ENCODE results near the gene PTPN2. TPM values are rescaled to one million over a fixed set of nuclear protein-coding genes. Genes with fewer than 3 reads are reported as not detected.

Gene PTPN2
- total RNA-seq, 1 donor: 18.3 TPM

DNA sequence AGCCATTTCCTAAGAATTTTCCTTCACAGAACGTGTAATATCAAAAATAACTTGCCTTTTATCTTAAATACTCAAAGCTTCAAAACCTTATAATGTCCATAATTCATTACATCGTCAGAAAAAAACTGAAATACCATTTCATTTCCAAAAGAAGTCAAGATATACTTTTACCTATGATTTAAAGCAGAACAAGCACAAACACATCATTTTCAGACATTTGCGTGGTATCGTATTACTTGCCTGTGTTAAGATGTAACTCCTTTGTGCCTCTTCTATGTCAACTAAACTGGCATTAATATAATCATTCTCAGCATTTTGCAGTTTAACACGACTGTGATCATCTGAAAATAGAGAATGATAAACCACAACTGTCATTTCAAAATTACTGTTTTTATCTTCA is 47.5 kb downstream of the PTPN2 start:
- no peak for DNase-seq (ENCODE audit: low read depth in 2 of 3, low spot score in 2 of 3)

DNA sequence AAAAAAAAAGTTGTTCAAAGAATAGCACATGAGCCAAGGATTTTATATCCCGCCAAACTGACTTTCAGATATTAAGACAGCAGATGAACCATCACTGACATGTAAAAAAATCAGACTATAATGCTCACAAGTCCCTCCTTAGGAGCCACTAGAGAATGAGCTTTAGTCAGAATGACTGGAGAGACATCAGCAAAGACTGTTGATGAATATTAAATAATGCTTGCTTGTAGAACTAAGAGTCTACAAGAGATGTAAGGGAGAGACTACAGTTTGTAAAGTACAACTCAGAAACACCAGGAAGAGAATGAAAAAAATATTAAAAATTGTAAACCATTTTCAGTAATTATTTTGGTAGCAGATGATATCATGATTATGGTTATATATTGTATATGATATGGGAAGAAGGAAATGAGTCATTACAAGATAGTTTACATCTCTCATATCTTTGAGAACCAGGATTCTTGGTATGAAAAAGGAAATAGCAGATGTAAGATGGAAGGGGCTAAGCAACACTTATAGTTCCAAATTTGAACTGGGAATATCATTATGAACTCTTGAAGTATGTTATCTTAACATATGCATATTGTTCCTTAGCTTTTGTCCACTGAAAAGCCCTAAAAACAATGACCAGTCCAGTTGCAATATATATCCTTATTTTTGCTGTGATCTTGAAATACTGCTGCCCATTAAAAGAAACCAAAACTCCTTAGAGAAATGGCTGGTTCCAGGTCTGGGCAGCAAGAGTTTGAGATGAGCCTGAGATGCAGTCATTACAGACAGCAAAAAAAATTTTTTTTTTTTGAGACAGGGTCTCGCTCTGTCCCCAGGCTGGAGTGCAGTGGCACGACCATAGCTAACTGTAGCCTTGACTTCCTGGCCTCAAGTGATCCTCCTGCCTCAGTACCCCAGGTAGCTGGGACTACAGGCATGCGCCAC is 55.7 kb downstream of the PTPN2 start:
- no peak for DNase-seq (ENCODE audit: low read depth in 2 of 3, low spot score in 2 of 3)

DNA sequence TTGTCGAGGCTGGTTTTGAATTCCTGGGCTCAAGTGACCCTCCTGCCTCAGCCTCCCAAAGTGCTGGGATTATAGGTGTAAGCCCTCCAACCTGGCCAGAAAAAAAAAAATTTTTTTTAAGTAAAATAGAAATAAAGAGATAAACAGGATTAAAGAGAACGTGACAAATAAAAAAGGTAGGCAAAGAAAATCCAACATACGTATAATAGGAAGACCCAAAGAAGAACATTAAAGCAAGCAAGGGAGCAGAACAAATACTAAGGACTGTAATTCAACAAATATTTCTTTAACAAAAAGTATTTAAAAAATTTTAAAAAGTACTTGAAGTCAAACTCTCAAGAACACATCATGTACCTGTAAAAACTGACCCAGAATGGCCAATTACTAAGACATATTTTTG is 56.4 kb downstream of the PTPN2 start:
- DNase-seq (ENCODE audit: low read depth in 2 of 3, low spot score in 2 of 3): no peak

DNA sequence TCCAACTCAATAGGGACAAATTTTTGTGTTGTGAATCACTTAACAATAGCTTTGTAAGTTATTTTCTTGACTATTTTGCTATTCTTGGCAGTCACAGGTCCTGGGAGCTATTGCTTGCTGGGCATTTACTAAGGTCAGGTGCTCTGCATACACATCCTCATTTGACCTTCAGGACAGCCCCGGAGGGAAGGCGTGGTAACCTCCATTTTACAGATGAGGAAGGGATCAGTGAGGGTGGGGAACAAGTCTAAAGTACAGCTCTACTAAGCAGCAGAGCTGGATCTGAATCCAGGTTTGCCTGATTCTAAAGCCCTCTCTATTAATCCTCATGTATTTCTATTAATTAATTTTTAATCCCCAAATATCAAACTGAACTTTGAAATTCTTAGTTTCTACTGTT is 58.8 kb downstream of the PTPN2 start:
- no peak for DNase-seq (ENCODE audit: low read depth in 2 of 3, low spot score in 2 of 3)

DNA sequence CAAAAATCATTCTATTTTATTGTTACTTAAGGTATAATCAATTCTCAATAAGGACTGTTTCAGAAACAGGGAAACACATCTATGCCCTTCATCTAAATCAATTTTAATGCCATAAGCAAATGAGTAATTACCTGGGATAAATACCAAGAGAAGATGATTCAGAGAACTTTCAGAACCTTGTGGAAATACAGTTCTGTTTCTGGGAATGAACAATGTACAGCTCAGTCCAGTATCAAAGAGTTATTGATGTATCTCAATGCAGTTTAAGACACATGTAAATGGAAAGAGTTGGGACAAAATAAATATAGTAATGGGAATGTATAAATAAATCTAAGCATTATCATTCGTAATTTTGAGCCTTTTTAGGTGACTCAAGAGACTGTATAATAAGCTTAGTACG is 60.1 kb downstream of the PTPN2 start:
- DNase-seq (ENCODE audit: low read depth in 2 of 3, low spot score in 2 of 3): no peak

DNA sequence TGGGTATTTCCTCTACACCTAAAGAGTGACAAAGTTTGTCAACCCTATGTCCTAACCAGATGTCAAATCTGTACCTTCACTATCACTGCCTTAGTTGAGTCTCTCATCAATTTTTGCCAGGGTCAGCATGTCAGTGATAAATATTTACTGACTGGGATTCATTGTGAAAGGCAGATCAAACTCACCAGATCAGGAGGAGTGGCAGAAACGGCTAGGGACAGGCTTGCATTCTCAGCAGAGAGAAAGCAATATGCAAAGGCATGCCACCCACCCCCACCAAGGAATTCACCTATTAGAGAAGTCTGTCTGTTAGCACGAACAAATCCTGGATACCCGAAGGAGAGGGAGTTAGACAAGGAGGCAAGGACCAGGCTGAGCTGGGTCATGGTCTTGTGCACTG is 62.6 kb downstream of the PTPN2 start:
- DNase-seq (ENCODE audit: low read depth in 2 of 3, low spot score in 2 of 3): no peak

DNA sequence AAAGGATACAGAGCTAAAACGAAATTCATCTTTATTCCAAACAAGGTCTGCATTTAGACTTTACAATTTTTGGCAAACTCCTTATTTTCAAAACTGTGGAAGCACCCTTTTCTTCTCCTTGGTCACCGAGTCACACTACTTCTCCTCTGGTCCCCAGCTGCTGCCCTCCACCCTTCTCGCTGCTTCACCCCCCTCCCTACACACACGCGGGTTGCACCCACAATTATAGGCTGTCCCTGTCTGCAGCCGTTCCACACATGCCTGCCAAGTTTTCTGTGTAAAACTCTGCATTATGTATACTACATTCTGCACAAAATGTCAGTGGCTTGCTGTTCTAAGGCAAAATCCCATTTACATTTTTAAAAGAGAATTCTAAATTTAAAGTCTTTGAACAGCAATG is 63.5 kb downstream of the PTPN2 start:
- DNase-seq (ENCODE audit: low read depth in 2 of 3, low spot score in 2 of 3): no peak

DNA sequence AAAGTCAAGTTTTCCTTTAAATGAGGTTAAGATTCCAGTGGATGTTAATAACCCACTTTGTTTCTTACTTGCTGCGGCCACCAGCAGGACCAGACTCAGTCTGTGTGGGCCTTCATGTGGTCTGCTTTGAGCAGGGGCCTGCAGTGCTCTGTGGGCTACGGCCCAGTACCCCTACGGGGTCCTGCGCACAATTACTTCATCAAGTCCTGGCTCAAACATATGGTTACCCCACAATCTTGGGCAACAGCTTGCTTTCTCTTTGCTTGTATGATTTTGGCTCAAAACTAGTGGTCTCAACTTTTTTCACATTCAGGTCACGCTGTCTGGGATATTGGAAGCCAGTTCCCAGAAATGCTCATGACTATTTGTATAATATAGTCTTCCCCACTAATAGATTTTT is 64.2 kb downstream of the PTPN2 start:
- no peak for DNase-seq (ENCODE audit: low read depth in 2 of 3, low spot score in 2 of 3)

DNA sequence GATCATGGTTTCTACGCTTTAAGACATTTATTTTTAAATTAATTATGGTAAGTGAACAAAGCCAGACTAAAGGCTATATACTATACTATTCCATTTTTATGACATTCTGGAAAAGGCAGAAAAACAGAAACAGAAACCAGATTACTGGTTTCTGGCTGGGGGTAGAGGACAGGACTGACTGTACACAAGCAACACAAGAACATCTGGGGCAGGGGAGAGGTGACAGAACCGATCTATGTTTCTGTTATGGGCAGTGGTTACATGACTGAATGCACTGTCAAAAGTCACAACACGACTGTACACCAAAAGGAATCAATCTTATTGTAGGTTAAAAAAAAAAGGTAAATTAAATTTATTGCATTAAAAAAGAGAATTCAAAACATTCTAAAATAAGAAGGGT is 64.7 kb downstream of the PTPN2 start:
- DNase-seq (ENCODE audit: low read depth in 2 of 3, low spot score in 2 of 3): no peak

DNA sequence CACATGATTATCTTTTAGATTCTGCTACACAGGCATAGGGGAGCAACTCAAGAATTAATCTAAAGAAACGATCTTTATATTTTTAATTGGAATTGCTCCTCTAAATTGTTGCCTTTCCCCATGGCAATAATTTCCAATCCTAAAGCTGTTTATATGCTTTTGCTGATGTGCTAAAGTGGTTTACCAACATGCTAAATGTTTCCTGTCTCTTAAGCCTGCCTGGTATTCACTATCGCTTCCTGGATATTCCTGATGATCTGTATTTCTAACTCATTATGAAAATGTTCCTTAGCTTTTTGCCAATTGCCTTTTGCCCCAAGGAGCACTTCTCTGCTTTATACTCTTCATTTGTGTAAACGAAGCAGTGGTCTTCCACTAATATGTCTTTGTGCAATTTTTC is 65.8 kb downstream of the PTPN2 start:
- no peak for DNase-seq (ENCODE audit: low read depth in 2 of 3, low spot score in 2 of 3)

DNA sequence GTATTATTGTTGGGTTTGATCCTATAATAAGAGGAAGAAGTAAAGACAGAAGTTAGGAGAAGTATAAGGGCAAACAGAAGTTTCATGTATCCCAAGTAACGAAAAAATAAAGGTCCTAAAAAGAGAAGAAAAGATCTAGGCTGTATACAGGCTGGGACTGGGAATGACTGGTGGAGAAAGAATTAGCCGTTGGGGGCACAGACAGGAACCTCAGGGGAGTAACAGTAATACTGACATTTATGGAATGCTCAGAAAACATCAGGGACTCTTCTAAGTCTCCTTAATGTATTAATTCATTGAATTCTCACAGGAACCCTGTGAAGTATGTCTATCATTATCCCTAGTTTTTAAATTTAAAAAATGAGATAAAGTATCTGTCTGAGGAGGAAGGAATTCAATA is 67.6 kb downstream of the PTPN2 start:
- no peak for DNase-seq (ENCODE audit: low read depth in 2 of 3, low spot score in 2 of 3)

DNA sequence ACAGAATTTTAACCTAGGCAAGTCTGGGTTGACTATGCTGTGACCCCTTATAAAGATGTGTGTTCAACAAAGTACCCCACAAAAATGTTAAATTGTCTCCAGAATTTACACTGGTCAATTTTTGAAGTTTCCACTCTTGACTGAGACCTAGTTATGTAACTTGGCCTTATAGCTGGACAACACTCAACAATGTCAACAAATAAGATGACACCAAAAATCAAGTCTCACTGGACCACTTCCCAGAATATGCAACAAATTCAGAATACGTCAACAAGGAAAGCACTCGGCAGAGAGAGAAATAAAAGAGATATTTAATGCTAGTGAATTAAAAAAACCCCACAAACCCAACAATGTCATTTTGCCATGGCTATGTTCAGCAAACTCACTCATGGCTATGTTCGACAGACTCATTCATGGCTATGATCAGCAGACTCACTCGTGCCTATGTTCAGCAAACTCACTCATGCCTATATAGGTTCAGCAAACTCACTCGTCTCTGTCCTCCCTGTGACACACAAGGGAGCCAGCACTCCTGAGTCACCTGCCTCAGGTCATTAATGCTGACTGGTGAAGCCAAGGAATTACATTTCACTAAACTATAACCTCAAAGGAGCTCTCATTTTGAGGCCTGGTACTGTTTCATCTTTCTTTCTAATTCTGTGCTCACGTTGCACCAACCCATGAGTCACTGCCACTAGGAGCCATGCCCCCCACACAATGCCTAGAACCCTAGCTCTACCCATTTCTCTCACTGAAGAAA is 72.7 kb downstream of the PTPN2 start:
- DNase-seq (ENCODE audit: low read depth in 2 of 3, low spot score in 2 of 3): no peak

DNA sequence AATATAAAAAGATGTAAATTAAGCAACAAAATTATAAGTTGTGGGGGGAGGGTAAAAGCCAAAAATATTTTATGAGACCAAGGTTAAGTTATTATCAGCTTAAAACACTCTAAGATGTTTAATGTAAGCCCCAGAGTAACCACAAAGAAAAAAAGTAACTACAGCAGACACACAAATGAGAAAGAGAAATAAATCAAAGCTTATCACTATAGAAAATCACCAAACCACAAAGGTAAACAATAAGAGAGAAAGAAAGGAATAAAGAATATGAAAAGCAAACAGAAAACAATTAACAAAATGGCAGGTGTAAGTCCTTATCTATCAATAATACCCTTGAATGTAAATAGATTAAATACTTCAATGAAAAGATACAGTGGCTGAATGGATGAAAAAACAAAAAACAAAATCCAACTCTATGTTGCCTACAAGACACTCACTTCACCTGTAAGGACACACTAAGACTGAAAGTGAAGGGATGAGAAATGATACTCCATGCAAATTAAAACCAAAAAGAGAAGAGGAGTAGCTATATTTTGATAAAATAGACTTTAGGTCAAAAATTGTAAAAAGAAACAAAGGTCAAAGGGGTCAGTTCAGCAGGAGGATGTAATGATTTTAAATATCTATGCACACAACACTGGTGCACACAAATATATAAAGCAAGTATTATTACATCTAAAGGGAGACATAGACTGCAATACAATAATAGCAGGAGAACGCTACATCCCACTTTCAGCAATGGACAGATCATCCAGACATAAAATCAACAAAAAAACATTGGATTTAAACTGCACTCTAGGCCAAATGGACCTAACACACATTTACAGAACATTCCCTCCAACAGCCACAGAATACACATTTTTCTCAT is 80.7 kb downstream of the PTPN2 start:
- DNase-seq (ENCODE audit: low read depth in 2 of 3, low spot score in 2 of 3): no peak

DNA sequence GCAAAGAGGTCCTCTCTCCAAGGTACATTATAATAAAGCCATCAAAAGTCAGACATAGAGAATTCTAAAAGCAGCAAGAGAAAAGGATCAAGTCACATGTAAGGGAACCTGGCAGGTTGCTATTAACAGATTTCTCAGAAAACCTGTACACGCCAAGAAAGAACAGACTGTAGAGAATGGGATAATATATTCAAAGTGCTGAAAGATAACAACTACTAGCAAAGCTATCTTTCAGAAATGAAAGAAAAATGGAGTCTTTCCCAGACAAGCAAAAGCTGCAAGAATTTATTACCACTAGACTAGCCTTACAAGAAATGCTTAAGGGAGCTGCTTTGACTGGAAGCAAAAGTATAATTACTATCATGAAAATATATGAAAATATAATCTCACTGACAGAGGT is 81.5 kb downstream of the PTPN2 start:
- DNase-seq (ENCODE audit: low read depth in 2 of 3, low spot score in 2 of 3): no peak

DNA sequence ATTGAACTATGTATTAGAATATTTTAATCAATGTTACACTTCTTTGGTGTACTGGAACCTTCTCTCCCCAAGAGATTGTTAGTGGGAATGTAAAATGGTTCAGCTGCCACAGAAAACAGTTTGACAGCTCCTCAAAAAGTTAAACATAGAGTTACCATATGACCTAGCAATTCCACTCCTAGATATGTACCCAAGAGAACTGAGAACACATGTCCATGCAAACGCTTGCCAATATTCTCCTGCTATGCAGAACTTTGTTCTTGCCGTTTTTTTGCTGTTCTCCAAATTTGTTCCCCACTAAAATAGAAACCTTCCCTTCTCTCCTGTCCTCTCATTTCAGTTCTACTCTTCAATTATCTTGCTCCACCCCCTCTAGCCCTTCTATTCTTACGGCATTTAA is 87.6 kb downstream of the PTPN2 start:
- no peak for DNase-seq (ENCODE audit: low read depth in 2 of 3, low spot score in 2 of 3)

DNA sequence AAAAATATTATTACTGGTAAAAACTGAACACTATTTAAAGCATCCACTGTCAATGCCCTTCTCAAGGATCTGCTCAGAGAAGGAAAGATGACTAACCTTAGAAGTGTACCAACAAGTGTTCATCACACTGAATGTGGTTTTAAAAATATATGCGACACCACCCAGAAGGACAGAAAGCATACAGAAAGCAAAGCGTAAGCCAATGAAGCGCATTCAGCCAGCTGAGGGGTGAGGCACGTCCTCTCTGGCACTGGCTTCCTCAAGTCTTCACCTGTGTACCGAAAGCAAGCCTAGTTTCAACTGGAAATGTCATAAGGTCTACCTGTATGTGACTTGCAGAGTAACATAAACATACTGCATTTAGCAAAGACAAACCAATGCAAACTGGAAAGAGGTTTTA is 92.4 kb downstream of the PTPN2 start:
- no peak for DNase-seq (ENCODE audit: low read depth in 2 of 3, low spot score in 2 of 3)

DNA sequence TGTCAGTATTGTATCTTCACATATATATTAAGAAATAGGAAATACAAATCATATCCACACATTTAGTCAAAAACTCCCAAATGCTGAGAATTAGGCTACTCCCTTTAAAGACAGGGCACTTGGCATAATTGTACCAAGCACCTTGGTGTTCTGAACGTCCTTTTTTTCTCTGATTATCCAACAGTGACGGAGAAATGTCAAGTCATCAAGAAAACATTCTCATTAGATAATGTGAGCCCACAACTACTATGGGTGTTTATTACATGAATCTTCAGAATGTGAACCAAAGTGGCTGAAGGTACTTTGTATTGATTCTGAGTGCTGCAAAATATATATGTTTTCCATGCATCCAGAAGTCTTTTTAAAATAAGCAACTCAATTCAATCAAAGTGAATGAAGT is 97.4 kb downstream of the PTPN2 start:
- DNase-seq (ENCODE audit: low read depth in 2 of 3, low spot score in 2 of 3): no peak

DNA sequence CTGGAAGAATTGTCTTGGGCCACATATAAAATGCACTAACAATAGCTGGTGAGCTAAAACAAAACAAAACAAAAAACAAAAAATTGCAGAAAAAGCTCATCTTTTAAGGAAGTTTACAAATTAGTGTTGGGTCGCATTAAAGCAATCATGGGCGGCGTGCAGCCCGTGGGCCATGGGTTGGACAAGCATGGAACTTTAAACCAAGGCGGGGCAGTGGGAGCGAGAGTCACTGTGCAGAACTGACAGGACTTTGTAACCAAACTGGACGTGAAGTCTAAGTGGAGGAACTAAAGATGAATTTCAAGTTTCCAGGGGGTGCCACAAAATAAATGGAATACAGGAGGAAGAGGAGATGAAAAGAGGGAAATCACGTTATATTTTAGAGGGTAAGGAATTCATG is 100.5 kb downstream of the PTPN2 start:
- DNase-seq (ENCODE audit: low read depth in 2 of 3, low spot score in 2 of 3): no peak

DNA sequence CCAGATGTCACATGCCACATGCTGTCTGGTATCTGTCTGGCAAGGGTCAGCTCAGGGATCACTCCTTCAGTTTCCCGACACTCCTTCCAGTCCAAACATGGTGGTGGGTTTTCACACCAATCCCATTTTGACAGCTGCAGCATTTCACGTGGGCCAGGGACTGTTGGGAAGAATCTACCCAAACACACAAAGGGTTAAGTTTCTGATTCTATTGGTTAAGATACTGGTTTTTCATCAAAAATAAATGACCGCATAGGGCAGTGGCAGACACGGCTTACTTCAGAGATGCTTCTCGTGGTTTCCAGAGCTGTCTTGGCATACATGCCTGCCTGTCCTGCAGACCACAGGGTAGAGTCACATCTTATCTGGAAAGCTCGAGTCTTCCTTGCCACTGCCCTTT is 101.5 kb downstream of the PTPN2 start:
- no peak for DNase-seq (ENCODE audit: low read depth in 2 of 3, low spot score in 2 of 3)

DNA sequence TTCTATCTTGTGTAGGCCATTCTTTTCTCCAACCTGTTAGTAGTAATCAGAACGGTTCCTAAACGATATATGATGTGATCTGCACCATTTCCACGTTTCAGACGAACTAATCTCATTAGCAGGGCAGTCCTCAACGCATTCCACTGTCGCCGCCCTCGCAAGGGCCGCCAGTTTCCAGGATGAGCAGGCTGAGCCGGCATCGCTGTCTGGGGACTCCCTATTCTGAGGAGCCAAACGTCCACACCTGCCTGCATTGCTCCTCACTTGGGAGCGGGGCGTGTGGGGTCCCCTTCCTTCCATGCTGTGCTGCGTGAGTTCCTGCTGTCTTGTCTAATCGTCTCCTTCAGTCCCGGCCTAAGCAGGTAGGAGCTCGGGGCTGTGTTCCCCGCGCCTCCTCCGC is 104.6 kb downstream of the PTPN2 start:
- DNase-seq (ENCODE audit: low read depth in 2 of 3, low spot score in 2 of 3): no peak

DNA sequence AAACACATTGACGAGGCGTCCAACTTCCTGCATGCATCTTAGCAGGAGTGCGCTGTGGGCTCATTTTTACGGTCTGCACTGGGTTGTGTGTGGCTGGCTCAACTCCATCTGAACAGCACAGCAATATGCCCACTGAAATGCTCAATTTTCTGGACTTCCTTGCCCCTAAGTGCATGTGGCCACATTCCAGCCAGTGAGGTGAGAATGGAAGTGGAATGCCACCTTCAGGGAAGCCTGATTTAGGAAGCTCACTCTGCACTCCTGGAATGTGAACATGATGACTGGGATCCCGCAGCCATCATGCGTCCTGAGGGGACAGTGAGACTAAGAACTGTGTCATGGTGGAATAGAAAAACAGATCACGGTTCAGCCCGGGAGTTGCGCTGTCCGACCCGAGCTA is 105.0 kb downstream of the PTPN2 start:
- no peak for DNase-seq (ENCODE audit: low read depth in 2 of 3, low spot score in 2 of 3)

Measured in hematopoietic multipotent progenitor cell (in vitro differentiated cells).